Ascending aorta (tissue), 2 donors: ENCODE results near the gene ATP5MG. TPM values are rescaled to one million over a fixed set of nuclear protein-coding genes. Genes with fewer than 3 reads are reported as not detected.

Experiments
- DNase-seq, 2 donors: peaks; one replicate each; pipeline ENCODE4 v3.0.0-alpha.2; 2019; ENCODE audit warnings: low spot score in 2 of 2
- H3K27ac ChIP-seq, 2 donors: fragments of 200-600 bp; sonication (generic); one replicate each; pipeline ENCODE4 v1.5.1; 2016 to 2017; ENCODE audit warnings: mild to moderate bottlenecking in 1 of 2
- H3K27me3 ChIP-seq: fragments of 200-600 bp; sonication (generic); one replicate; pipeline ENCODE4 v1.5.1; 2017
- H3K36me3 ChIP-seq, 2 donors: fragments of 200-600 bp; sonication (generic); one replicate each; pipeline ENCODE4 v1.5.1; 2016
- H3K4me1 ChIP-seq, 2 donors: fragments of 200-600 bp; sonication (generic); one replicate each; pipeline ENCODE4 v1.5.1; 2016 to 2017; ENCODE audit warnings: mild to moderate bottlenecking in 1 of 2
- H3K4me3 ChIP-seq, 2 donors: fragments of 200-600 bp; sonication (generic); one replicate each; pipeline ENCODE4 v1.5.1; 2016 to 2017; ENCODE audit warnings: mild to moderate bottlenecking in 1 of 2
- H3K9me3 ChIP-seq, 2 donors: fragments of 200-600 bp; sonication (generic); one replicate each; pipeline ENCODE4 v1.5.1; 2016
- CTCF ChIP-seq, 3 experiments: fragments of 200-600 bp in 2 of 3; fragments of 450-650 bp in 1 of 3; sonication (generic) in 2 of 3; IDR thresholded peaks; one replicate each; pipeline ENCODE4 v1.5.1; 2016 to 2019; ENCODE audit warnings: antibody characterized with exemption in 3 of 3, mild to moderate bottlenecking in 1 of 3, moderate library complexity in 1 of 3
- intact Hi-C: fragments of 100-400 bp; cut with DNase I; formaldehyde crosslinking; loops from one replicate; pipeline ENCODE4 v1.15.1; 2023
- total RNA-seq: library from RNA; depleted of rRNA; stranded (reverse); fragments of >200 nt; gene quantifications from one replicate; pipeline ENCODE4 v1.1.0, GENCODE V29; 2016

ATP5MG gene
- total RNA-seq, 1 donor from 2014 or later, result 23.7 TPM

GRCh38 chr11:118438314-118438931 lies 37.0 kb downstream of the ATP5MG start:
- Histone ChIP-seq H3K27ac (peak overlapping the region; percentile 95 to 96), H3K36me3 (no peaks in the 10 kb centered on the region), H3K27me3 (no peaks in the 10 kb centered on the region), H3K9me3 (no peaks in the 10 kb centered on the region), H3K4me3 (peak overlapping the region; percentile 73 to 91), H3K4me1 (peaks cover 7 to 29% of the 10 kb centered on the region in 2 donors)
- TF ChIP-seq CTCF (IDR thresholded peaks at IDR 0.05), result peak in 1 of 3 experiments; percentile 7
- intact Hi-C loops, result loop anchor here (5.0 to 10.0 kb wide), 5 partner anchors 184 to 1994 kb away; partner anchors contain the start of genes C2CD2L, DPAGT1, SIDT2 and USP2
- DNase-seq, result peak; percentile 41 to 71

GRCh38 chr11:118439646-118440045 lies 38.2 kb downstream of the ATP5MG start:
- H3K9me3 ChIP-seq, result no peaks in the 10 kb centered on the region
- H3K27ac ChIP-seq, result peak overlapping the region in 1 of 2 donors; percentile 8
- no peak overlapping the region for H3K4me3 ChIP-seq
- no peaks in the 10 kb centered on the region for H3K36me3 ChIP-seq
- TF ChIP-seq CTCF (IDR thresholded peaks at IDR 0.05), result no peak
- no peaks in the 10 kb centered on the region for H3K27me3 ChIP-seq
- peaks cover 7 to 28% of the 10 kb centered on the region in 2 donors for H3K4me1 ChIP-seq
- no peak for DNase-seq
- intact Hi-C loops, result loop anchor here (5.0 to 10.0 kb wide), 5 partner anchors 183 to 1993 kb away; partner anchors contain the start of genes C2CD2L, DPAGT1, SIDT2 and USP2

GRCh38 chr11:118441770-118442275 lies 40.4 kb downstream of the ATP5MG start:
- no peak for TF ChIP-seq CTCF (IDR thresholded peaks at IDR 0.05)

GRCh38 chr11:118442301-118442700 lies 40.9 kb downstream of the ATP5MG start:
- no peak for TF ChIP-seq CTCF (IDR thresholded peaks at IDR 0.05)
- Histone ChIP-seq H3K27ac (no peak overlapping the region), H3K27me3 (no peaks in the 10 kb centered on the region), H3K4me1 (peaks cover 7 to 31% of the 10 kb centered on the region in 2 donors), H3K4me3 (no peak overlapping the region), H3K9me3 (no peaks in the 10 kb centered on the region), H3K36me3 (no peaks in the 10 kb centered on the region)
- DNase-seq, result no peak
- intact Hi-C loops, result no loop called here

More at GRCh38 chr11:118441770-118442275, 40.4 kb downstream of the ATP5MG start:
- Histone ChIP-seq H3K9me3 (no peaks in the 10 kb centered on the region), H3K27ac (no peak overlapping the region), H3K36me3 (no peaks in the 10 kb centered on the region), H3K4me3 (no peak overlapping the region), H3K4me1 (peaks cover 7 to 31% of the 10 kb centered on the region in 2 donors), H3K27me3 (no peaks in the 10 kb centered on the region)
- DNase-seq, result no peak
- intact Hi-C loops, result no loop called here

GRCh38 chr11:118442908-118443589 lies 41.6 kb downstream of the ATP5MG start:
- intact Hi-C loops, result no loop called here
- H3K4me1 ChIP-seq, result peaks cover 7 to 35% of the 10 kb centered on the region in 2 donors

More at GRCh38 chr11:118442908-118443589, 41.6 kb downstream of the ATP5MG start:
- Histone ChIP-seq H3K36me3 (no peaks in the 10 kb centered on the region), H3K9me3 (no peaks in the 10 kb centered on the region), H3K27ac (no peak overlapping the region), H3K27me3 (no peaks in the 10 kb centered on the region), H3K4me3 (no peak overlapping the region)
- TF ChIP-seq CTCF (IDR thresholded peaks at IDR 0.05), result no peak
- DNase-seq, result no peak
